Effector CD8-positive, alpha-beta T cell (primary cell): Measurements from ENCODE around the gene C20orf204.

Source experiments
- DNase-seq: peaks from one replicate; lab custom pipeline; 2025; lab: John Stamatoyannopoulos, UW

Gene C20orf204

DNA sequence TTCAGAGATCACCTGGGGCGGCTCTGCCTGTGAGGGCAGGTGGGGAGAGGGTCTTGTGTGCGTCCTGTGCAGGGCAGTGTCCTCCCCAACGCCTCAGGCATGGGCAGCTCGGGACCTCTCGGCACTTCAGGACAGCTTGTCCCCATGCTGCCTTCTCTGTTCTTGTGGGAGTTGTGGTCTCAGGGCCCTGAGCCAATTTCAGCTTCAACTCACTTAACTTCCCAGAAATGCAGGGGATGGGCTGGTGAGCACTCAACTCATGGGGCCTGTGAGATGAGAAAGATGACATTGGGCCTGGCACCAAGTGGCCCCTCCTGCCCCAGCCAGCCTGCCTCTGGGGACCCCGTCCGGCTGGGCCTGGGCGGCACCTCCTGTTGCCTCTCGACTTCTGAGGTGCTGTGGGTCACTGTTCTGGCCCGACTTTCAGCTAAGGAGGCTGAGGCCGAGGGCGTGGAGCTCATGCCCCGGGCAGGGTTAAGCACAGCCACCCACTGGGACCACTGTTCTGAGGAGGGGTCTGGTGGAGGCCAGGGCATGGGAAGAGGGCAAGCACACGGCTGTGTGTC, 36.6 kb downstream of the C20orf204 start:
- no peak for DNase-seq

GRCh38 chr20:64073476-64074183, 37.6 kb downstream of the C20orf204 start:
- DNase-seq, result no peak

- no peak for DNase-seq
Measured at GRCh38 chr20:64074184-64074789, 38.3 kb downstream of the C20orf204 start.

GRCh38 chr20:64074963-64075362, 39.0 kb downstream of the C20orf204 start:
- no peak for DNase-seq

GRCh38 chr20:64075556-64075955, 39.6 kb downstream of the C20orf204 start:
- no peak for DNase-seq

DNA sequence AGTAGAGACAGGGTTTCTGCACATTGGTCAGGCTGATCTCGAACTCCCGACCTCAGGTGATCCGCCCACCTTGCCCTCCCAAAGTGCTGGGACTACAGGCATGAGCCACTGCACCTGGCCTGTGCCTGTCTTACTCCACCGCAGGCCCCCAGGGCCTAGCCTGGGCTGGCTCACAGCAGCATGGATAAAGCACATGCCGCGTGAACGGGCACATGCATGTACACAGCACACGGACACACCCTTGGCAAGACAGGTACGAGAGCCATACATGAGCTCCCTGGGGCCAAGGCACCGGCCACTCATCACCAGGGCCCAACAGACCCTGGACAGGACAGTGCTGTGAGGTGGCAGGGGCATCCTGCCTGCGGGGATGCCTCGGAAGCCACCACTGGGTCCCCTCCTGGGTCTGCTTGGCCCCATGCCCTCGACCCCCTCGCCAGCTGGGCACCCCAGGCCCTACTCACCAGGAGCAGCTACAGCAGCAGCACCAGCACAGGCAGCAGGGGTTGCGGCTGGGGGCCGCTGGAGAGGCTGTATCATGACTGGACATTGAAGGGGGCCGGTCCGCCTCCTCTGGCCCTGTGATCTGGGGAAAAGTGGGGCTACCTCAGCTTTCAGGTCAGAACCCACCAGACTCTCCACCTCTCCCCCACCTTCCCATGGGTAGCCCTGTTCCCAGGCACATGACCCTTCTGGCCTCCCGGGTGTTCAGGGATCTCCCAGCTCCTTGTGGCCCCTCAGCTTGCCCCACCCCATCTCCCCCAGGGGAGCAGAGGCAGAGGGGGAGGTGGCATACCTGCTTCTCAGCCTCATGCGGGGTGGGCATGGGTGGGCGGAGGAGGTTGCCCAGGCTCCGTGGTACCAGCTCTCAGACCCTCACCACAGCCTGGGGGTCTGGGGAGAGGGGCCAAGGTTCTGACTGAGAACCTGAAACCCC, 40.3 kb downstream of the C20orf204 start:
- no peak for DNase-seq

GRCh38 chr20:64077094-64077493, 41.1 kb downstream of the C20orf204 start:
- DNase-seq, result peak; percentile 11

GRCh38 chr20:64077541-64077875, 41.5 kb downstream of the C20orf204 start:
- DNase-seq, result no peak

GRCh38 chr20:64077876-64078551, 42.0 kb downstream of the C20orf204 start:
- peak; percentile 42 for DNase-seq

DNA sequence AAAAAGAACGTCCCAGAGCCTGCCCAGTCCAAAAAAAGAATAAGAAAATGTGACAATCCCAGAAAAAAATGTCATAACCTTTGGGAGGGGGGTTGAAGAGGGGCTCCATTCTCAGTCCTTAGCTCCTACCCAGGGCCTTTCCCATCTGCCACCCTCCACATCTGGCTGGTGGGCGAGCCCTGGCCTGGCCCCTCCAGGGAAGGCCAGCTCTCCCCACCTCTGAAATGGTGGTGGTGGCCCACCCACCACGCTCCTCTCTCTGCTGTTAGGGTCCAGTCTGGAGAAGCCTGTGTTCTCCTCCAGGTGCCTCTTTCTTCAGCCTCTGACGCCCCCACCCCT, 42.9 kb downstream of the C20orf204 start:
- DNase-seq, result no peak

GRCh38 chr20:64079273-64080012, 43.5 kb downstream of the C20orf204 start, which contains the start of gene RGS19:
Gene RGS19, minus strand, starts transcription at chr20:64079518. Its CDS starts 2,632 bp downstream, at chr20:64076886.
- peak; percentile 51 for DNase-seq

- peak; percentile 56 for DNase-seq
Measured at GRCh38 chr20:64080013-64080812, 44.2 kb downstream of the C20orf204 start, which contains the start of gene OPRL1. Gene OPRL1, plus strand, starts transcription at chr20:64080082. Its CDS starts 12,639 bp downstream, at chr20:64092721.

DNA sequence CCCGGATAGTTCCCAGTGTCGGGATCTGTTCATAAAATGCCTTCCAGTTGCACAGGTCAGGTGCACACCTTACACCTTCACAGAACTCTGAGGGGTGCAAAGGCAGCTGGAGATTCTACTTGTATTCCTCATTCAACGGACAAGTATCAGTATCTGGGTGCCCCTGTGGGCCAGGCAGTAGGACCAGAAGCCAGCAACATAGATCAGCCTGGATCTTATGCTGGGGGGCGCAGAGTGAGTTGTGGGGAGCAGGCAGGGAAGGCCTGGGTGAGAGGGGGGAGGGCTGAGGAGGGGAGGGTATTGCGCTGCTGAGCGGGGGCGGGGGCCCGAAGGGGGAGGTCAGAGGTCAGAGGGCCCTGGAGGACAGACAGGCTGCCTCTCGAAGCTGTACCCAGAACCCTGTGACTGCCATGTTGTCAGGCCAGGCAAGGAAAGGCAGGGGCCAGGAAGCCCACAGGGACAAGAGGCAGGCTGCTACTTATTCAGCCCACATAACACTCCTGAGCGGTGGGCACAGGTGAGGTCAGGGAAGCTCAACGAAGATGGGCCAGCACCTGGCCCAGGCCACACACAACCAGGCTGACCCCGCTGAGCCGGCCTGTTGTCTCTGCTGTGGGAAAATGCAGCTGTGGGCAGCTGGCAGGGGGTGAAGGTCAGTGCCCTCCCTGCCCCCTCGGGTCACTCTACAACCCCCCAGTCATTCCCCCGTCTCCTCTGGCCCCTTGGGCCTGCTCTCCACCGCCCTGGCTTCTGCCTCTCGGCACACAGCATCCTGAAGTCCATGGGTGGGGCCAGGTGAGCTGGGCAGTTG, 45.0 kb downstream of the C20orf204 start:
- no peak for DNase-seq

- no peak for DNase-seq
Measured at GRCh38 chr20:64081624-64081964, 45.6 kb downstream of the C20orf204 start.

- DNase-seq, result no peak
Measured at GRCh38 chr20:64082126-64082731, 46.2 kb downstream of the C20orf204 start.

GRCh38 chr20:64082820-64083377, 46.9 kb downstream of the C20orf204 start:
- no peak for DNase-seq

GRCh38 chr20:64083378-64083803, 47.4 kb downstream of the C20orf204 start:
- peak; percentile 28 for DNase-seq
